ENCODE measurements around the gene XPO4. TPM values are rescaled to one million over a fixed set of nuclear protein-coding genes. Genes with fewer than 3 reads are reported as not detected.

Gene XPO4
- total and polyA plus RNA-seq, 2 of the 13 experiments (the other 11 are each of a cell fraction or from before 2014, with no cell fraction given): 8.4 to 24.8 TPM

DNA sequence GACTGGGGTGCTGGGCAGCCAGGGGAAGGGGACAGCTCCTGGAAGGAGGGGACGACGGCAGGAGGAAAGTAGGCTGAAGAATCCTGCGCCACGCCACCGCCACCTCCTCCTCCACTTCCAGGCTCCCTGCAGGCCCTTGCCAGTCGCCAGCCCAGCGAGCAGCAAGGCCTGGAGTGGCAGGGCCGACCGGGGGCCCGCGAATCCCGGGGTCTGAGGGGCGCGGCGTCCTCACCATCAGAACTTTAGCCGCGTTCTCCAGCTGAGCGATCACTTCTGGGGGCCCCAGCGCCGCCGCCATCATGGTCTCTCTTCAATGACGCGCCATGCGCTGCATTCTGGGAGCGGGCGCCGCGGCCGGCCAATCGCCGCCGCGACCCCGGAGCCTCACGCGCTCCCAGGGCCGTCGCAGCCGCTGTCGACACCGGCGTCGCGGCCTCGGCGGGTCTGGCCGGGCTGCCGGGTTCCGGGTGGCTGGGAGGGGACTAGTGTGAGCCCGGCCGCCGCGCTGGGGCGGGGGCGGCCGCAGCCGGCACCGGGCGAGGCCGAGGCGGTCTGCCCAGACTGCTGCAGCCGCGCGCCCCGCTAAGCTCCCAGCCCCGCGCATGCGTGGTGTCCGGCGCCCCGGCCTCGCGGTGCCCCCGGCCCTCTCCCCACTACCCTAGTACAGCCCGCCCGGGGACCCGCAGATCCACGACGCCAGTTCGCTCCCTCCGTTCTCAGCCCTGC, at the start of gene XPO4 (continued):
- TF ChIP-seq, protein P1, sequence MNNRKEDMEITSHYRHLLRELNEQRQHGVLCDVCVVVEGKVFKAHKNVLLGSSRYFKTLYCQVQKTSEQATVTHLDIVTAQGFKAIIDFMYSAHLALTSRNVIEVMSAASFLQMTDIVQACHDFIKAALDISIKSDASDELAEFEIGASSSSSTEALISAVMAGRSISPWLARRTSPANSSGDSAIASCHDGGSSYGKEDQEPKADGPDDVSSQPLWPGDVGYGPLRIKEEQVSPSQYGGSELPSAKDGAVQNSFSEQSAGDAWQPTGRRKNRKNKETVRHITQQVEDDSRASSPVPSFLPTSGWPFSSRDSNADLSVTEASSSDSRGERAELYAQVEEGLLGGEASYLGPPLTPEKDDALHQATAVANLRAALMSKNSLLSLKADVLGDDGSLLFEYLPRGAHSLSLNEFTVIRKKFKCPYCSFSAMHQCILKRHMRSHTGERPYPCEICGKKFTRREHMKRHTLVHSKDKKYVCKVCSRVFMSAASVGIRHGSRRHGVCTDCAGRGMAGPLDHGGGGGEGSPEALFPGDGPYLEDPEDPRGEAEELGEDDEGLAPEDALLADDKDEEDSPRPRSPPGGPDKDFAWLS (CRISPR knock-in tag; IDR thresholded peaks at IDR 0.05; ENCODE audit: borderline replicate concordance): no peak
- TF ChIP-seq ZNF256 (CRISPR knock-in tag; conservative IDR thresholded peaks at IDR 0.05) (no peak), USF2 (IDR thresholded peaks at IDR 0.05; ENCODE audit: low read depth, low read length) (no peak), USF2 (CRISPR knock-in tag; IDR thresholded peaks at IDR 0.05; ENCODE audit: borderline replicate concordance) (no peak), FOXA1 (IDR thresholded peaks at IDR 0.05) (no peak), FOXA1 (CRISPR knock-in tag; IDR thresholded peaks at IDR 0.05) (no peak), ZNF674 (CRISPR knock-in tag; IDR thresholded peaks at IDR 0.05; ENCODE audit: low read depth) (no peak), RFXAP (CRISPR knock-in tag; IDR thresholded peaks at IDR 0.05; ENCODE audit: borderline replicate concordance) (no peak), ZNF639 (CRISPR knock-in tag; conservative IDR thresholded peaks at IDR 0.05) (no peak), GLI4 (CRISPR knock-in tag; IDR thresholded peaks at IDR 0.05; ENCODE audit: borderline replicate concordance) (no peak), AKNA (CRISPR knock-in tag; IDR thresholded peaks at IDR 0.05; ENCODE audit: borderline replicate concordance) (no peak), ZNF816 (CRISPR knock-in tag; IDR thresholded peaks at IDR 0.05; ENCODE audit: borderline replicate concordance) (peak; percentile 64; the same call in 1 of the 2 replicates), ZNF510 (CRISPR knock-in tag; IDR thresholded peaks at IDR 0.05; ENCODE audit: low read depth) (no peak)
- TF ChIP-seq, protein P2, sequence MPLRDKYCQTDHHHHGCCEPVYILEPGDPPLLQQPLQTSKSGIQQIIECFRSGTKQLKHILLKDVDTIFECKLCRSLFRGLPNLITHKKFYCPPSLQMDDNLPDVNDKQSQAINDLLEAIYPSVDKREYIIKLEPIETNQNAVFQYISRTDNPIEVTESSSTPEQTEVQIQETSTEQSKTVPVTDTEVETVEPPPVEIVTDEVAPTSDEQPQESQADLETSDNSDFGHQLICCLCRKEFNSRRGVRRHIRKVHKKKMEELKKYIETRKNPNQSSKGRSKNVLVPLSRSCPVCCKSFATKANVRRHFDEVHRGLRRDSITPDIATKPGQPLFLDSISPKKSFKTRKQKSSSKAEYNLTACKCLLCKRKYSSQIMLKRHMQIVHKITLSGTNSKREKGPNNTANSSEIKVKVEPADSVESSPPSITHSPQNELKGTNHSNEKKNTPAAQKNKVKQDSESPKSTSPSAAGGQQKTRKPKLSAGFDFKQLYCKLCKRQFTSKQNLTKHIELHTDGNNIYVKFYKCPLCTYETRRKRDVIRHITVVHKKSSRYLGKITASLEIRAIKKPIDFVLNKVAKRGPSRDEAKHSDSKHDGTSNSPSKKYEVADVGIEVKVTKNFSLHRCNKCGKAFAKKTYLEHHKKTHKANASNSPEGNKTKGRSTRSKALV (CRISPR knock-in tag; IDR thresholded peaks at IDR 0.05): no peak

Data from HepG2 (cell line).